Renal pelvis (tissue), 4 donors: ENCODE results near the gene MT1A. TPM values are rescaled to one million over a fixed set of nuclear protein-coding genes. Genes with fewer than 3 reads are reported as not detected.

Experiments used
- DNase-seq: peaks from one replicate; pipeline ENCODE4 v3.0.0-alpha.2; 2013
- polyA plus RNA-seq, 3 donors: library from polyadenylated mRNA; unstranded; fragments of 120-200 nt; gene quantifications; one replicate each; pipeline ENCODE4 v1.2.1, GENCODE V29; 2013; ENCODE audit not compliant: insufficient read length in 3 of 3

MT1A gene
- polyA plus RNA-seq, 3 donors = not detected

DNA sequence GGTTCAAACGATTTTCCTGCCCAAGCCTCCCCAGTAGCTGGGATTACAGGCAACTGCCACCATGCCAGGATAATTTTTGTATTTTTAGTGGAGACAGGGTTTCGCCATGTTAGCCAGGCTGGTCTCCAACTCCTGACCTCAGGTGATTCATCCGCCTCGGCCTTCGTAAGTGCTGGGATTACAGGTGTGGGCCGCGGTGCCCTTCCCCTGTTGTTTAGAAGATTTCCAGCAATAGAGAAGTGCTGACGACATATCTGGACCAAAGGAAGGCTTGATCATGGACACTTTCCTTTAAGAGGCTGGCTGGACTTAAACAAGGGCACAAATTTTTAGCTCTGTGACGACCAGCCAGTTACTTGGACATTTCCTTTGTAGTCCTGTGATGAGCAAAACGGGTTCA, 7.3 kb upstream of the MT1A start:
- no peak for DNase-seq

DNA sequence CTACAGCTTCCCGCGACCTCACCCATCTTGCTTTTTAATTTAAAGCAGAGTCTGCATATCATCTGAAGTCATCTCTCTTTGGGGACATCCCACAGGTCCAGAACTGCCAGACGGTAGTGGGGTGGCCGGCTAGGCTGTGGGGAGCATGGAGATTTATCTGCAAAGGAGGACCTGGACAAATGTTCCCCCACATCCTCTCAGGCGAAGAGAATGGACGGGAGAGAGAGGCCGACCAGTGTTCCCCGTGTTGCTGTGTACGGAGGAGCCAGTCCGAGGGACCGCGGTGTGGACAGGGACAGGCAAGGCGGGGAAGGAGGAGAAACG, 6.7 kb upstream of the MT1A start:
- DNase-seq = no peak

- no peak for DNase-seq
Measured at GRCh38 chr16:56632156-56632847, 6.2 kb upstream of the MT1A start, which contains the start of gene MT1M. Gene MT1M (plus strand): TSS chr16:56632659. CDS start chr16:56632732, 73 bp downstream.

- DNase-seq = no peak
Measured at GRCh38 chr16:56632848-56633365, 5.6 kb upstream of the MT1A start.

DNA sequence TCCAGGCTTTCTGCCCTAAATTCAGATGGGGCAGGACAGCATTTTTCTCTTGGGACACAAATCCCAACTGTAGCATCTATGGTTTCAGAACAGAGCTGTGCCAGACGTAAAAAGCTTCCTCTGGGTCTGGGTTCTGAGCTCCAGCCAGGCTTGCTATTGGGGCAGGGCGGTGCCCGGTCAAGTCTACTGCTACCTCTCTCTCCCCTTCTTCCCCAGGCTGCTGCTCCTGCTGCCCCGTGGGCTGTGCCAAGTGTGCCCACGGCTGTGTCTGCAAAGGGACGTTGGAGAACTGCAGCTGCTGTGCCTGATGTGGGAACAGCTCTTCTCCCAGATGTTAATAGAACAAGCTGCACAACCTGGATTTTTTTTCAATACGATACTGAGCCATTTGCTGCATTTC, 4.9 kb upstream of the MT1A start:
- DNase-seq = no peak

- DNase-seq = no peak
Measured at GRCh38 chr16:56634715-56635440, 3.6 kb upstream of the MT1A start.

DNA sequence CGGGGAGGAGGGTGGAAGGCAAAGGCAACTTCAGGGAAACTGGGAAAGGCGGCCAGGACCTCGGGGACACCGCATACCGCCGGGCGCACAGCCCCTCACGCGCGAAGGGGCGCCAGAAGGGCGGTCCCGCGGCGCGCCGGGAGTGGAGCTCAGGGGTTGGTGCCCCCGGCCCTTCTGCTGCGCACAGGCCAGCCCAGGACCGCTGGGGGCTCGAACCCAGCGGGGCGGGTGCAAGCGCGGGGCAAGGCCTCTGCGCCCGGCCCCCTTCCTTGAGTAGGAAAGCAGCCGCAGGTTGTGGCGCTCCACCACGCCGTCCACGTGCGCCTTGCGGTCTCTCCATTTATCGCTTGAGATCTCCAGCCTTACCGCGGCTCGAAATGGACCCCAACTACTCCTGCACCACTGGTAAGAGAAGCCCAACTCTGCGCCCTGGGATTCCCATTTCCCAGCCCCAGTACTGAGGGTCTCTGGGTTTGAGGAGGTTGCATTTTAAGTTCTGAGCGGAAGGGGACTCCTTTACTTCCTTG, 3.0 kb upstream of the MT1A start:
- no peak for DNase-seq

- no peak for DNase-seq
Measured at GRCh38 chr16:56636616-56637413, 1.7 kb upstream of the MT1A start.

DNA sequence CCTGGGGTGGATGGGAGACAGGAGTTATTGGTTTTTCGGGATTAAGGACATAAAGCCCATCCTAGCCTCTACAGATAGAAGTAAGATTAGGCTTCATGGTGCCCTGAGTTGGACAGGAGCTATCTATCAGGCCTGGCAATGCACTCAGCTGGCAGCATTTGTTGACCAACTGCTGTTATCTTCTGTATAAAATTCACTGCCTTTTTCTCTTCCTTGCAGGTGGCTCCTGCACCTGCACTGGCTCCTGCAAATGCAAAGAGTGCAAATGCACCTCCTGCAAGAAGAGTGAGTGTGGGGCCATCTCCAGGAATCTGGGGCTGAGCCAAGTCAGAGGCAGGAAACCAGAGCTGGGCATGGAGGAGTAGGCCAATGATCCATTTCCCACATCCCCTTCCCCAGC, 579 bp downstream of the MT1A start:
- DNase-seq = no peak

DNA sequence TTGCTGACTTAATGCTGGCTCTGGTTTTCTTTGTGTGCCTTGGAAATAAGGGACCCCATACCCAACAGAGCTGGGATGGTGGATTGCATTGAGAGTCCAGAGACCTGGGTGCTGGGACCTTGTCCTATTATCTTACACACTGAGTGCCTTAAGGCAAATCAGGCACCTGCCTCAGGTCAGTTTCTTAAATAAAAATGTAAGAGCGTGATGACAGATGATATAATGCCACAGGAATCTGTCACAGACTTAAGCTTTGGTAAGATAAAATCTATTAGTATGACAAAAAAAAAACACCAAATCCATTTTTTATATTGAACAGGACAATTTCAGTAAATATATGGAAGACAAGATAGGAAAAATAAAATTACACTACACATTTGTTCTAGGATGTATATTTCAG, 1.6 kb downstream of the MT1A start:
- DNase-seq = no peak

DNA sequence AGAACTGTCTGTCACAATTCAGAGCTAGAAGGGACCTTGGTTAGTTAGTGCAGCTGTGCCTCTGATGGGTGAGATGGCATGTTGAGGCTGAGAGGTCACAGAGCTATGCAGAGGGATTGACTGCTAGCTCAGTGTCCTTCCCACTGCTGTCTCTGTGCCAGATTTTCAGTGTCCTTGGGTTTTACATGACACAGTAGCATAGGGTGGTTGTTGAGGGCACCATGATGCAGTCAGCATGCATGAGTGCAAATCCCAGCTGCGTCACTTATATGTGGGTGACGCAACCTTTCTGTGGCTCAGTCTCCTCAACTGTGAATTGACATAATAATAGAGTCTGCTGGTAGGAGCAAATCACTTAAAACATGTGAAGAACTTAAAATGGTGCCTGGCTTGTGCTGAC, 2.7 kb downstream of the MT1A start:
- DNase-seq = no peak

- no peak for DNase-seq
Measured at GRCh38 chr16:56643080-56643778, 4.8 kb downstream of the MT1A start.

DNA sequence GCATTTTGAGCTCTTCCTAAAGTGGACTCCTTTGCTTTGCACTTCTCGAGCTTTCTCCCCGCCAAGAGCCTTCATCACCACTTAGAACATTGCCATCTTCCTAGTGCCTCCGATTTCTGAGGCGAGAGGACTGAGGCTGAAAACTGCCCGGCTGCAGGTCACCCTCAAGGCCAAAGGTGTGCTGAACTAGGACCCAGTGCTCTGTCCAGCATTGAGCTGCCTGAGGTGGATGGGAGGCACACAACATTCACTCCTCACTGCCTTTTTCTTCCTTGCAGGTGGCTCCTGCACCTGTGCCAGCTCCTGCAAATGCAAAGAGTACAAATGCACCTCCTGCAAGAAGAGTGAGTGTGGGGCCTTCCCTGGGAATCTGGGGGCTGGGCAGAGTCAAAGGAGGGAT, 5.4 kb downstream of the MT1A start:
- no peak for DNase-seq

DNA sequence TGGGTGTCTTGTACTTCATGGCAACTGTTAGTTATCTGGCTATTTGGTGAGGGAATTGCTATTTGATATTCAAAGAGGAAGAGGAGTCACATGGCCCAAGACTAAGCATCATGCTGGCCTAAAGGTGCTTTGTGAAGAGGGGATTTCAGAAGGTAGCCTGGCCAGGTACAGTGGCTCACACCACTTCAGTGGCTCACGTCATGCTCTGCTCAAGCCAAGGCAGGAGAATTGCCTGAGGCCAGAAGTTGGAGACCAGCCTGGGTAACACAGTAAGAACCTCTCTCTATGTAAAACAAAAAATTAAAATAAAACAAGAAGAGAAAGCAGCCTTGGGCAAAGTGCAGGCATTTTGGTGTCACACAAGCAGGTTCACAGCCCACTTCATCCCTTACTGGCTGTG, 6.8 kb downstream of the MT1A start:
- DNase-seq = no peak

GRCh38 chr16:56645838-56646237, 7.4 kb downstream of the MT1A start:
- no peak for DNase-seq

DNA sequence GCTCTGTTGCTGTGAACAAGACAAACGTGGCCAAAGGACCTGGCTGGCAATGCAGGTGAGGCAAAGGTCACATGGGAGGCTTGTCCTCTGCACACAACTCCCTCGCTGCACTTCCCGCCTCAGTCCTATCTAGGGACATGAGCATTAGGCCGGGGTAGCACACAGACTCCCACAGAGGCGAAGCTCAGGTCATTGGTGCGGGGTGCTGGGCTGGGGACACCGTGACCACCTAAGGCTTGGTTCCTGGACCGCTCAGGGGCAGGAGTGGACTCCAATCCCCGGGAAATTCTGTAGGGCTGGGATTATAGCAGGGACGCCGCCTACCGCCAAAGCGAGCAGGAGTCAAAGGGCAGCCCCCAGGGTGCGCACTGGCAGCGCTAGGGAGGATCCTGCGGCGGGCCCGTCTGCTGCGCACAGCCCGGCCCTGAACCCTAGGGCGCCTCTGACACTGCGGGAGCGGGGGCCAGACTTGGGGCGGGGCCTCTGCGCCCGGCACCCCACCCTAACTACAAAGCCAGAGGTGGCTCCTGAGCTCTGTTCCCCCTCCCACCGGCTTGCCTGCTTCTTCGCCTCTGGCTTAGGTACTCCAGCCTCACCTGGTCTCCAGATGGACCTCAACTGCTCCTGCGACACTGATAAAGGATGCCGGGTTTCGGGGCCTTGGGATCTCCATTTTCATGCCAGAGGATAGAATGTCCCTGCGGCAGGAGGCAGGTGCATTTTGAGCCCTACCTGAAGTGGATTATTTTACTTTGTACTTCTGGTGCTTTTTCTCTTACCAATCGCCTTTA, 9.4 kb downstream of the MT1A start:
- DNase-seq = no peak

GRCh38 chr16:56649271-56649670, 10.8 kb downstream of the MT1A start:
- no peak for DNase-seq

- no peak for DNase-seq
Measured at GRCh38 chr16:56649820-56650219, 11.4 kb downstream of the MT1A start.

DNA sequence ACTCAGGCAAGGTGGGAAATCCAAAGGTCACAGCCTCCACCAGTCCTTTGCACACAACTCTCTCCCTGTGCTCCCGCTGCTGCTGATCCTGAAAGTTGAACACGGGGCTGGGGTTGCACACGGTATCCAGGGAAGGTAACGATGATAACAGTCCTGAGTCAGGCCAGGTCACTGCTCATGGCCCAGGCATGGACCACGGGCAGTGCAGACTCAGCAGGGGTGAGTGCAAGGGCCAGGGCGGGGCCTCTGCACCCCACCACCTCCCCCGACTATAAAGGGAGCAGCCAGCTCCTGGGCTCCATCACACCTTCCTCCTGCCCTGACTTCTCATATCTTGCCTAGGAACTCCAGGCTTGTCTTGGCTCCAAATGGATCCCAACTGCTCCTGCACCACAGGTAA, 13.1 kb downstream of the MT1A start, which contains the start of gene MT1B:
Gene MT1B (plus strand): TSS at position 301 of the 400 bp plus-strand sequence. CDS start 68 bp downstream, at position 369.
- no peak for DNase-seq

DNA sequence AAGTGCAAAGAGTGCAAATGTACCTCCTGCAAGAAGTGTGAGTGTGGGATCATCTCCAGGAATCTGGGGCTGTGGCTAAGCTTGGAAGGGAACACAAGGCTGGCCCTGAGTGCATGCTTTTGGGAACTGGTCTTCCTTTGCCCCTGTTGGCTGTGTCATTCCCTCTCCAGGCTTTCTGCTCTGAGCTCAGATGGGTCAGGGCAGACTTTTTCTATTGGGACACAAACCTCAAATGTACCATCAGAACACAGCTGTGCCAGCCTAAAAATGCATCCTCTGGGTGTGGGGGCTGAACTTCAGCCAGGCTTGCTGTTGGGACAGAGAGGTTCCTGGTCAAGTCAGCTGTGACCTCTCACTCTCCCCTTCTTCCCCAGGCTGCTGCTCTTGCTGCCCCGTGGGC, 14.1 kb downstream of the MT1A start:
- DNase-seq = no peak

DNA sequence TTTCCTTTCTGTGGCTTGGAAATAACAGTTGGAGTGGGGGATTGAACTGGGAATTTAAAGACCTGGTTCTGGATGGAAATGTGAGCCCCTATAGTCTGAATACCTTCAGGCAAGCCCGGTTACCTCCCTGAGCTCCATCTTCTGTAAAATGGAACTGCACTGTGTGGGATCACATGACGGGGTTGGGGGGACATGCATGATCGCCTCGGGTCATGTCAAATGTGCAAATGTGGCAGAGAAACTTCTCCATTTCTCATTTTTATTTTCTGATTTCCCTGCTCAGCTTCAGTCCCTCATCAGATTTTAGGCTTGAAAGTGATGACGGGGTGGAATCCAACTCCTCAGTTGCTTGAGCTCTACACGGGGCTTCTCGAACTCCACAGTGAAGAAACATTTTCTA, 14.8 kb downstream of the MT1A start:
- no peak for DNase-seq
